Activated CD8-positive, alpha-beta T cell treated with anti-CD3 and anti-CD28 coated beads, Interleukin-2, amount 10 ng/mL, durations not matched to agents 7 days and 5 days (primary cell): ENCODE results near the gene ASTN2. TPM values are rescaled to one million over a fixed set of nuclear protein-coding genes. Genes with fewer than 3 reads are reported as not detected.
A peak's percentile ranks its signal among the peaks of the same experiment; 100 is the strongest.
"Not testable (repeated sequence)": the region's sequence is repeated elsewhere in the genome, so short reads cannot be mapped to it uniquely, and the experiment has no call there.

Source experiments
- ATAC-seq: fragments of 150-1000 bp; cut with Tn5 transposase; one replicate; pipeline ENCODE4 v1.10.0; 2021; ENCODE audit warnings: moderate library complexity
- CTCF ChIA-PET: fragments of 350-600 bp; sonication (Branson Sonifier 250); formaldehyde crosslinking; loops from one replicate; lab custom pipeline; 2021; ENCODE audit warnings: antibody characterized with exemption; lab: Charles Lee
- POLR2A ChIA-PET: fragments of 350-600 bp; sonication (Branson Sonifier 250); formaldehyde crosslinking; loops from one replicate; lab custom pipeline; 2021; ENCODE audit warnings: antibody characterized with exemption; lab: Charles Lee
- DNase-seq: peaks from one replicate; pipeline ENCODE4 v3.0.0-alpha.2; 2020
- H3K27ac Mint-ChIP-seq: one replicate; pipeline ENCODE4 v1.8.0; 2021; ENCODE audit warnings: mild to moderate bottlenecking, mixed read lengths
- H3K27me3 Mint-ChIP-seq: one replicate; pipeline ENCODE4 v1.8.0; 2021; ENCODE audit warnings: low read depth, mixed read lengths
- H3K36me3 Mint-ChIP-seq: one replicate; pipeline ENCODE4 v1.8.0; 2021; ENCODE audit warnings: low read depth, mixed read lengths
- H3K4me1 Mint-ChIP-seq: one replicate; pipeline ENCODE4 v1.8.0; 2021; ENCODE audit warnings: low read depth, mixed read lengths
- H3K4me3 Mint-ChIP-seq: one replicate; pipeline ENCODE4 v1.8.0; 2021; ENCODE audit warnings: mild to moderate bottlenecking, mixed read lengths
- H3K9me3 Mint-ChIP-seq: one replicate; pipeline ENCODE4 v1.8.0; 2022; ENCODE audit warnings: mixed read lengths; ENCODE audit not compliant: insufficient read depth
- total RNA-seq, 2 experiments: library from RNA; stranded (reverse); gene quantifications; one replicate each; pipeline ENCODE4 v1.2.3, GENCODE V29; 2021

The ASTN2 gene
- total RNA-seq, 2 experiments from 2014 or later: 4.7 to 4.9 TPM

DNA sequence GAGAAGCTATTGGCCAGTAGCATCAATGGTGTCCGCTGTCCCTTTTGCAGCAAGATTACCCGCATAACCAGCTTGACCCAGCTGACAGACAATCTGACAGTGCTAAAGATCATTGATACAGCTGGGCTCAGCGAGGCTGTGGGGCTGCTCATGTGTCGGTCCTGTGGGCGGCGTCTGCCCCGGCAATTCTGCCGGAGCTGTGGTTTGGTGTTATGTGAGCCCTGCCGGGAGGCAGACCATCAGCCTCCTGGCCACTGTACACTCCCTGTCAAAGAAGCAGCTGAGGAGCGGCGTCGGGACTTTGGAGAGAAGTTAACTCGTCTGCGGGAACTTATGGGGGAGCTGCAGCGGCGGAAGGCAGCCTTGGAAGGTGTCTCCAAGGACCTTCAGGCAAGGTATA, 717.0 kb downstream of the ASTN2 start:
- POLR2A ChIA-PET: interaction anchor here (1.0 to 1.9 kb wide), 2 partner anchors 11 to 40 kb away, joined by 3 to 6 read pairs; partner anchors contain the start of gene TRIM32
- CTCF ChIA-PET: interaction anchor here (1.4 to 1.8 kb wide), 2 partner anchors 11 to 112 kb away, joined by 3 to 7 read pairs; partner anchors contain the start of gene TRIM32
- no peak for DNase-seq

DNA sequence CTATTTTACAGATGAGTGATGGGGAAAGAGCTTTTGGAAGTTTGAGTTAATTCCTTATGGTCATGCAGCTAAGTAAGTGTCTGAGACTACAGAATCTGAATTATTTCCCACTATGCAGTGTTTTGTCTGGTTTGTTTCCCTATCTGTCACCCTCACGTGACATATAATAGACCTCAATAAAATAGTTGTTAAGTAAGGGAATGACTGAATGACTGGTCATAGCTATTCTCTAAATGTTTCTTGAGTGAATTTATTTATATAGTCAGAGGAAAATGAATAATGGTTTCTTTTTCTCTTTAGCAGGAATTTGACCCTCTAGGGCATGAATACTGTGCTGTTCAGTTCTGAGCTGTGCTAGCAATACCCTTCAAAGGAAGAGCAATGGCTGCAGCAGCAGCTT, 717.5 kb downstream of the ASTN2 start:
- CTCF ChIA-PET: interaction anchor here (1.4 kb wide), 1 partner anchor 111 kb away, joined by 3 read pairs; no protein-coding TSS in a partner anchor
- H3K27ac Mint-ChIP-seq: no peak overlapping the region
- ATAC-seq (no peak), DNase-seq (no peak)
- H3K27me3 Mint-ChIP-seq: no peaks in the 10 kb centered on the region
- POLR2A ChIA-PET: interaction anchor here (1.0 to 1.9 kb wide), 2 partner anchors 11 to 39 kb away, joined by 3 to 6 read pairs; partner anchors contain the start of gene TRIM32
- H3K4me1 Mint-ChIP-seq: peaks cover 19% of the 10 kb centered on the region
- H3K4me3 Mint-ChIP-seq: no peak overlapping the region
- H3K36me3 Mint-ChIP-seq: peaks cover 66% of the 10 kb centered on the region
- H3K9me3 Mint-ChIP-seq: no peaks in the 10 kb centered on the region

More for the DNA sequence above, 717.0 kb downstream of the ASTN2 start:
- peaks cover 69% of the 10 kb centered on the region for H3K36me3 Mint-ChIP-seq
- ATAC-seq: no peak
- H3K4me1 Mint-ChIP-seq: peaks cover 15% of the 10 kb centered on the region
- H3K9me3 Mint-ChIP-seq: no peaks in the 10 kb centered on the region
- no peak overlapping the region for H3K27ac Mint-ChIP-seq
- H3K27me3 Mint-ChIP-seq: no peaks in the 10 kb centered on the region
- no peak overlapping the region for H3K4me3 Mint-ChIP-seq

DNA sequence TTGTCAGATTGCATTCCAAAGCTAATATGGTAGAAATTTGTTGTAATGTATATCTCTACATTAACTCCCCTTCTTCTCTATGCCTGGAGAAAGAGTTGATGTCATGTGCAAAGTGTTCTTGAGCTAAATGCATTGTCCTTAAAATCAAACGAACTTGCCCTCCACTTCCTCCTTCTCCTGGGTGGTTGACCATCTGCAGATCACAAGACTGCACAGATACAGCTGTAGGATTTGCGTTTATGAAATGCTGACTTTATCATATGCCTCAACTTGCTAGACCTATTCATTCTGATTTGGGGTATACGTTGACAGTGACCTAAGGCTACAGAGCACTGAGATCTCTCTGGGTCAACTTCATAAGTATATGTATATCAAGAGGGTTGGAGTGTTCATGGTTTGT, 719.4 kb downstream of the ASTN2 start:
- DNase-seq: no peak
- Mint-ChIP-seq H3K4me3 (no peak overlapping the region), H3K9me3 (no peaks in the 10 kb centered on the region), H3K27ac (no peak overlapping the region), H3K36me3 (peaks cover 50% of the 10 kb centered on the region), H3K27me3 (no peaks in the 10 kb centered on the region), H3K4me1 (peaks cover 9% of the 10 kb centered on the region)
- no peak for ATAC-seq
- ChIA-PET POLR2A (no interaction called here), CTCF (no interaction called here)

DNA sequence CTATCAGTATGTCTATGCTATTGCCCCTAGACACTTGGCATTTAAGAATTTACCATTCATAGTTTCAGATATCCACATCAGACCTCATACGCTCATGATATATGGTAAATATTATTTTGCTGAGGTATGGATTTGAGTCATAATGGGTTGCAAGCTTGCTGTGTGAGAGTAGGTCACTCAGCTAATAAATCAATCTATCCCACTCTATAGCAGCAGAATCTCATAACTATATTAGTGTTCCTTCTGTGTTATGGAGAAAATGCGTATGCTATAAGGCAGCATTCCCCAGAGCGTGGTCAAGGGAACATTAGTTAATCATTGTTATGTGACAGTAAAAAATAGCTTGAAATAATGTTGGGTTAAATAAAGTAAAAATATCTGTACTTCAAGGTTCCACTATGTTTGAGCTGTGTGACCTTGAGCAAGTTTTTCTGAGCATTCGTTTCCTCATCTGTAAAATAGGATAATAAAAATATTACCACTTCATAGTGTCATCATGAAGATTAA, 720.0 kb downstream of the ASTN2 start:
- Mint-ChIP-seq H3K27ac (no peak overlapping the region), H3K36me3 (peaks cover 44% of the 10 kb centered on the region), H3K27me3 (no peaks in the 10 kb centered on the region), H3K9me3 (no peaks in the 10 kb centered on the region), H3K4me3 (no peak overlapping the region), H3K4me1 (peaks cover 9% of the 10 kb centered on the region)
- CTCF ChIA-PET: no interaction called here
- ATAC-seq (no peak), DNase-seq (no peak)
- POLR2A ChIA-PET: no interaction called here

DNA sequence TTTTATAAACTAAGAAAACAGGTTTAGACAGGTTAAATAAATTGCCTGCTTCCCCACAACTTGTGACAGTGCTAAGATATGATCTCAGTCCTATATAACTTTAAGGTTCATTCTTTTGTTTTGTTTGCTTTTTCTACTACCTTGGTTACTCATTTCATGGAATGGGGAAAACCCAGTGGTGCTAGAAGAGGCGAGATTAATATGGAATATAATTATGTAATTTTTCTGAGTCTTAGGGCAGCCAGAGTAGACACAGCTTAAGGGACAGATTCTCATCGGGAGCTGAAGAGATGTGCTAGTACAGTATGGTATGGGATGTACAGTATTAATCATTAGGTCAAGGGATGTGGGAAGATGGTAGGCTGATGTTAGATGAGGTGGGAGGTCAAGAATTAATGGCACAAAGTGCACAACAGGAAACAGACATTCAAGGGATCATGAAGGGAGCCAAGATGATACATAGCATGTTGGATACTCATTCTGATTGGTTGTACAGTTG, 721.6 kb downstream of the ASTN2 start:
- Mint-ChIP-seq H3K36me3 (peaks cover 29% of the 10 kb centered on the region), H3K9me3 (no peaks in the 10 kb centered on the region), H3K27me3 (no peaks in the 10 kb centered on the region), H3K4me1 (peaks cover 23% of the 10 kb centered on the region), H3K4me3 (no peak overlapping the region), H3K27ac (no peak overlapping the region)
- ChIA-PET POLR2A (no interaction called here), CTCF (interaction anchor here (1.3 kb wide), 1 partner anchor 43 kb away, joined by 3 read pairs; no protein-coding TSS in a partner anchor)
- ATAC-seq: no peak
- DNase-seq: no peak

DNA sequence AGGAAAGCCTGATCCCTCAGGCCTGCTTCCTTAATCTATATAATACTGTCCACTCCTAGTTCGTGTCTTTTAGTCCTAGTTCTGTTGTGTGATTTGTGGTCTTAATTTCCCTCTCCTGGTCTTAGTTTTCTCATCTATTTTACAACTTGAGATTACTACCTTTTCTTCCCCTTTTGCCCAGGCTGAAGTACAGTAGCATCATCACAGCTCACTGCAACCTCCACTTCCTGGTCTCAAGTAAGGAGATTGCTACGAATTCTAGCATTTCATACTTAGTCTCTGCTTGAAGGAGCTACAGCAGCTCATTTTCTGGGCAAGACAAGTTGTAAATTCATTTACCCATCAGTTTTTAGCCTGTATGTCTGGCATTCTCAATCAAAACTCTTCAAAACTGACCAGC, 722.2 kb downstream of the ASTN2 start:
- DNase-seq (no peak), ATAC-seq (no peak)
- no peak overlapping the region for H3K27ac Mint-ChIP-seq

DNA sequence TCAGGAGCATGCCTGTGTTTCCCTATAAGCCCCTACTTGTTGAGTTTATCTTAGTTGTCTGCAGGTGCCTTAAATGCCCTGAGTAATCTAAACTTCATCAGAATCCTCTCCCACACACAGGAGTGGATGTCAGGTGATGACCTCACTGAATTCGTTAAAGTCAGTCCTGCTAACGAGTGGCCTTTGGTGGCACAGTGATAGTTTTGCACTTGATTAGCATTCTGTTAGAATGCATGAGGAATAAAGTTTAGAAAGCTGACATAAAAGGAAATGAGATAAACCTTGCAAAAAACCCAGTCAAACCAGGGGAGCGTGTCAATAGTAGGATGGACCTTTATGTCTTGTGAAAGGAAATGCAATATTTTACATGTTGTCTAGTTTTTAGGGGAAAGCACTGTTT, 723.2 kb downstream of the ASTN2 start:
- POLR2A ChIA-PET: interaction anchor here (1.0 kb wide), 1 partner anchor 9 kb away, joined by 3 read pairs; no protein-coding TSS in a partner anchor
- Mint-ChIP-seq H3K4me3 (no peak overlapping the region), H3K27me3 (no peaks in the 10 kb centered on the region), H3K36me3 (peaks cover 15% of the 10 kb centered on the region), H3K9me3 (no peaks in the 10 kb centered on the region), H3K4me1 (peaks cover 36% of the 10 kb centered on the region), H3K27ac (no peak overlapping the region)
- ATAC-seq: no peak
- CTCF ChIA-PET: interaction anchor here (0.7 kb wide), 1 partner anchor 31 kb away, joined by 3 read pairs; no protein-coding TSS in a partner anchor
- no peak for DNase-seq

More for the DNA sequence above, 722.2 kb downstream of the ASTN2 start:
- Mint-ChIP-seq H3K4me1 (peaks cover 30% of the 10 kb centered on the region), H3K36me3 (peaks cover 22% of the 10 kb centered on the region), H3K27me3 (no peaks in the 10 kb centered on the region), H3K4me3 (no peak overlapping the region), H3K9me3 (no peaks in the 10 kb centered on the region)
- CTCF ChIA-PET: interaction anchor here (1.3 kb wide), 1 partner anchor 43 kb away, joined by 3 read pairs; no protein-coding TSS in a partner anchor
- POLR2A ChIA-PET: no interaction called here

DNA sequence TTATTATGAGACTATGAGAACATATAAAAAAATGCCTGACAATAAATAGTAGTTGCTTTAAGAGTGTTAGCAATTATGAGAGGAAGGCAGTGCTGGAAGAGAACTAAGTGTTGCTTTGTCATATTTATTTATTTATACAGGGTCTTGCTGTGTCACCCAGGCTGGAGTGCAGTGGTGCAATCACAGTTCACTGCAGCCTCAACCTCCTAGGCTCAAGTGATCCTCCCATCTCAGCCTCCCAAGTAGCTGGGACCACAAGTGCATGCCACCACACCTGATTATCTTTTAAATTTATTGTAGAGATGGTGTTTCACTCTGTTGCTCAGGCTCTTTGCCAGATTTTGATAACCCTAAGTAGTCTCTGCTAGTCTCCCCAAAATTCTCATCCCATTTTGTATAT, 724.1 kb downstream of the ASTN2 start:
- not testable (repeated sequence) for DNase-seq, H3K36me3 Mint-ChIP-seq, H3K27ac Mint-ChIP-seq, ATAC-seq, H3K27me3 Mint-ChIP-seq, H3K9me3 Mint-ChIP-seq, H3K4me3 Mint-ChIP-seq
- ChIA-PET CTCF (interaction anchor here (0.7 kb wide), 1 partner anchor 30 kb away, joined by 3 read pairs; no protein-coding TSS in a partner anchor), POLR2A (interaction anchor here (1.0 kb wide), 1 partner anchor 10 kb away, joined by 3 read pairs; no protein-coding TSS in a partner anchor)
- H3K4me1 Mint-ChIP-seq: peaks cover 44% of the 10 kb centered on the region

DNA sequence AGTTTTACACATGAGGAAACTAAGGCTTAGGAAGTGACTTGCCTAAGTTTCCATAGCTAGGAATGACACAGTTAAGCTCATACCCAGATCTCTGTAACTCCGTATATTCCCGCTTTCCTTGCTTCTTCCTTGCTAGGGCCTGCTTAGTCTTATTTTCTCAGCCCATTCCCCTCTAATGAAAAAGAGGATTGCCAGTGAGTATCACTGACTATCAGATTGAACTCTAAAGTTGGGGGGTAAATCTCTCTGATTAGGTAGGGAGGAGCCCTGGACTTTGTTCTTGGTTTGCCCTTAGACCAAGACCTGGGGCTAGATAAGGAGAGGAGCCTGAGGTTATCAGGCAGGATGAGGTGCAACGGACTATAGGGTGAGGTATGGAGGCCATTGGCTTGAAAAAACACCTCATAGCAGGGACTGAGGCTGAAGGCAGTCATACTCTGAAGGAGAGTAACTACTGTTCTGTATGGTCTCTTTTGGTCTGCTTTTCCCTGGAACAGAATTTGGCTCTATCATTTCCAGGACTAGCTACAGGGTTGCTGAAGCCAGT, 725.3 kb downstream of the ASTN2 start:
- peaks cover 1% of the 10 kb centered on the region for H3K9me3 Mint-ChIP-seq
- no peak overlapping the region for H3K4me3 Mint-ChIP-seq
- ATAC-seq (no peak), DNase-seq (no peak)
- no peak overlapping the region for H3K27ac Mint-ChIP-seq
- peaks cover 8% of the 10 kb centered on the region for H3K36me3 Mint-ChIP-seq
- no peaks in the 10 kb centered on the region for H3K27me3 Mint-ChIP-seq
- peaks cover 44% of the 10 kb centered on the region for H3K4me1 Mint-ChIP-seq
- POLR2A ChIA-PET: no interaction called here
- CTCF ChIA-PET: no interaction called here

DNA sequence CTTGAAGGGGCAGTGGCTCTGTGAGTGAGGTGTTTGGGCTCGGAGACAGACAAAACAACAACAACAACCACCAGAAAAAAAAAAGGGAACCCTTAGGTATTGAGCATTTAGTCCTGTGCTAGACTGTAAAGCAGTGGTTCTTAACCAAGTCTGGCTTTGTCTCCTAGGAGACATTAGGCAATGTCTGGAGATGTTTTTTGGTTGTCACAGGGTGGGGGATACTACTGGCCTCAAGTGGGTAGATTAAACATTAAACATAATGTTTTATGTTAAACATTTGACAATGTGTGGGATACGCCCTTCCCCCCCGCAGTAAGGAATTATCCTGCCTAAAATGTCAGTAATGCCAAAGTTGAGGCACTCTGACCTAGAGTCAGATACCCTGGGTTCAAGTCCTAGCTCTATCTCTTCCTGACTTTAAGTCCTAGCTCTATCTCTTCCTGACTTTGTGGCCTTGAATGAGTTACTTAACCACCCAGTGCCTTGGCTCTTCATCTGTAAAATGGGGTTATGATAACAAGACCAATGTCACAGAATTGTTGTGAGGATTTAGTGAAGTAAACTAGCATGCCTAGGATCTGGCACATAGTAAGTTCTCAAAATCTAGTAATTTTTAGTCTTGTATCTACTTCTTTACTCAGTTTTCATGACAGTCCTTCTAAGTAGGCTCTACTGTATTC, 725.9 kb downstream of the ASTN2 start:
- no peak for DNase-seq
- Mint-ChIP-seq H3K4me3 (peak overlapping the region; percentile 4), H3K27me3 (no peaks in the 10 kb centered on the region), H3K36me3 (peaks cover 9% of the 10 kb centered on the region), H3K9me3 (peaks cover 7% of the 10 kb centered on the region), H3K4me1 (peaks cover 44% of the 10 kb centered on the region), H3K27ac (no peak overlapping the region)
- ChIA-PET POLR2A (no interaction called here), CTCF (no interaction called here)
- ATAC-seq: no peak

DNA sequence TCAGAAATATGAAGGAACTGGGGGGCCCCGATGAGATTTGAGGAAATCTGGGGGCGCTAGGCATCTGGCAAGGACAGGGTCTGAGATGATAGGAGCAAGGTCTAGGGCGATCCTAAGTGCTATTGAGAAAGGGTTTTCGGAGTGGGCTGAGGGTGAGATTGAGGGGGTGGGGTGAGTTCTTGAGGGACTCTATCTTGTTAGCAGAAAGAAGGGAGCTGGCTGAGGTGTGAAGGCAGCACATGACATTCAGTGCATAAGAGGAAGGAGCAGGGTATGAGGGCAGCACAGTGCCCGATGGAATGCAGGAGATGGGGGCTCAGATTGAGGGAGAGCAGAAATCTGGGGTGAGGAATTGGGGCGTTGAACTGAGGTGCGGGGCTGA, 727.1 kb downstream of the ASTN2 start:
- H3K27ac Mint-ChIP-seq: peak overlapping the region; percentile 80
- POLR2A ChIA-PET: interaction anchor here (1.4 kb wide), 1 partner anchor 10 kb away, joined by 6 read pairs; no protein-coding TSS in a partner anchor
- peaks cover 9% of the 10 kb centered on the region for H3K36me3 Mint-ChIP-seq
- peaks cover 43% of the 10 kb centered on the region for H3K4me1 Mint-ChIP-seq
- H3K9me3 Mint-ChIP-seq: peaks cover 12% of the 10 kb centered on the region
- no peaks in the 10 kb centered on the region for H3K27me3 Mint-ChIP-seq
- CTCF ChIA-PET: interaction anchor here (1.1 to 1.3 kb wide), 2 partner anchors 11 to 49 kb away, joined by 4 to 7 read pairs; no protein-coding TSS in a partner anchor
- ATAC-seq (no peak), DNase-seq (peak; percentile 31)
- H3K4me3 Mint-ChIP-seq: peak overlapping the region; percentile 87
